Activated B cell treated with CpG ODN at 0.5 μM for 24 hours (primary cell): ENCODE measurements around the gene NARF. TPM values are rescaled to one million over a fixed set of nuclear protein-coding genes. Genes with fewer than 3 reads are reported as not detected.
A peak's percentile ranks its signal among the peaks of the same experiment; 100 is the strongest.
"Not testable (repeated sequence)": the region's sequence is repeated elsewhere in the genome, so short reads cannot be mapped to it uniquely, and the experiment has no call there.

Experiments
- ATAC-seq: fragments of 200-7000 bp; cut with Tn5 transposase; one replicate; pipeline ENCODE4 v1.10.0; 2021; ENCODE audit warnings: low read depth, mild to moderate bottlenecking, moderate library complexity
- CTCF ChIA-PET: fragments of 350-600 bp; sonication (Branson Sonifier 250); formaldehyde crosslinking; loops from one replicate; lab custom pipeline; 2021; ENCODE audit warnings: antibody characterized with exemption; lab: Charles Lee
- POLR2A ChIA-PET: fragments of 350-600 bp; sonication (Branson Sonifier 250); formaldehyde crosslinking; loops from one replicate; lab custom pipeline; 2021; ENCODE audit warnings: antibody characterized with exemption; lab: Charles Lee
- DNase-seq: peaks from one replicate; pipeline ENCODE4 v3.0.0; 2022
- H3K27ac Mint-ChIP-seq: one replicate; pipeline ENCODE4 v1.8.0; 2020; ENCODE audit warnings: mixed read lengths
- H3K27me3 Mint-ChIP-seq: one replicate; pipeline ENCODE4 v1.8.0; 2021; ENCODE audit warnings: mixed read lengths
- H3K36me3 Mint-ChIP-seq: one replicate; pipeline ENCODE4 v1.8.0; 2021; ENCODE audit warnings: low read depth, mixed read lengths
- H3K4me1 Mint-ChIP-seq: one replicate; pipeline ENCODE4 v1.8.0; 2021; ENCODE audit warnings: mixed read lengths
- H3K4me3 Mint-ChIP-seq: one replicate; pipeline ENCODE4 v1.8.0; 2020; ENCODE audit warnings: mild to moderate bottlenecking, mixed read lengths
- H3K9me3 Mint-ChIP-seq: one replicate; pipeline ENCODE4 v1.8.0; 2020; ENCODE audit warnings: mixed read lengths
- intact Hi-C: fragments of 100-400 bp; cut with micrococcal nuclease; formaldehyde crosslinking; loops from one replicate; pipeline ENCODE4 v1.15.1; 2024
- total RNA-seq: library from RNA; stranded (reverse); gene quantifications from 2 replicates; pipeline ENCODE4 v1.2.3, GENCODE V29; 2022
- TF ChIP-seq, protein P1 (sequence below): fragments of 200-600 bp; IDR thresholded peaks from one replicate; pipeline ENCODE4 v1.8.0; 2022; ENCODE audit warnings: antibody characterized with exemption, mild to moderate bottlenecking

NARF gene
- total RNA-seq, 1 donor from 2014 or later = 81.9 TPM

DNA sequence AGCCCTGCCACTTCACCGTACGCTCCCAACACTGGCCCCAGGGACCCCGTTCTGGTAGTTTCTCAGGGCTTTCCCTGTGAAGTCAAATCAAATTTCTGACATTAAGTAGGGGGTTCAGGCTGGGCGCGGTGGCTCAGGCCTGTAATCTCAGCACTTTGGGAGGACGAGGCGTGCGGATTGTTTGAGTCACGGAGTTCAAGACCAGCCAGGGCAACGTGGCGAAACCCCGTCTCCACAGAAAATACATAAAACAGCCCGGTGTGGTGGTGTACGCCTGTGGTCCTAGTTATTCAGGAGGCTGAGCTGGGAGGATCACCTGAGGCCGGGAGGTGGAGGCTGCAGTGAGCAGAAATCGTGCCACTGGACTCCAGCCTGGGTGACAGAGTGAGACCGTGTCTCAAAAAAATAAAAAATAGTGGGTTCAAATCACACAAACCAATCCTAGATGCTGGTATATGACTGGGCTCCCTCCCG lies 8.6 kb upstream of the NARF start:
- Mint-ChIP-seq H3K9me3 (no peaks in the 10 kb centered on the region), H3K27ac (peak overlapping the region; percentile 97), H3K36me3 (peaks cover 33% of the 10 kb centered on the region), H3K4me3 (peak overlapping the region; percentile 94), H3K4me1 (peaks cover 42% of the 10 kb centered on the region), H3K27me3 (no peaks in the 10 kb centered on the region)
- ATAC-seq = no peak
- CTCF ChIA-PET = interaction anchor here (1.9 kb wide), 1 partner anchor 30 kb away, joined by 4 read pairs; no protein-coding TSS in a partner anchor
- TF ChIP-seq, protein P1, sequence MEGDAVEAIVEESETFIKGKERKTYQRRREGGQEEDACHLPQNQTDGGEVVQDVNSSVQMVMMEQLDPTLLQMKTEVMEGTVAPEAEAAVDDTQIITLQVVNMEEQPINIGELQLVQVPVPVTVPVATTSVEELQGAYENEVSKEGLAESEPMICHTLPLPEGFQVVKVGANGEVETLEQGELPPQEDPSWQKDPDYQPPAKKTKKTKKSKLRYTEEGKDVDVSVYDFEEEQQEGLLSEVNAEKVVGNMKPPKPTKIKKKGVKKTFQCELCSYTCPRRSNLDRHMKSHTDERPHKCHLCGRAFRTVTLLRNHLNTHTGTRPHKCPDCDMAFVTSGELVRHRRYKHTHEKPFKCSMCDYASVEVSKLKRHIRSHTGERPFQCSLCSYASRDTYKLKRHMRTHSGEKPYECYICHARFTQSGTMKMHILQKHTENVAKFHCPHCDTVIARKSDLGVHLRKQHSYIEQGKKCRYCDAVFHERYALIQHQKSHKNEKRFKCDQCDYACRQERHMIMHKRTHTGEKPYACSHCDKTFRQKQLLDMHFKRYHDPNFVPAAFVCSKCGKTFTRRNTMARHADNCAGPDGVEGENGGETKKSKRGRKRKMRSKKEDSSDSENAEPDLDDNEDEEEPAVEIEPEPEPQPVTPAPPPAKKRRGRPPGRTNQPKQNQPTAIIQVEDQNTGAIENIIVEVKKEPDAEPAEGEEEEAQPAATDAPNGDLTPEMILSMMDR = no peak
- DNase-seq = no peak
- POLR2A ChIA-PET = interaction anchor here (0.6 to 7.5 kb wide), 22 partner anchors 9 to 427 kb away, joined by 3 to 130 read pairs (median 6); partner anchors contain the start of genes CENPX, DCXR, FOXK2 and HEXD
- intact Hi-C loops = loop anchor here (1.0 kb wide), 7 partner anchors 8 to 152 kb away; partner anchors contain the start of genes FOXK2, HEXD, NARF and OGFOD3

DNA sequence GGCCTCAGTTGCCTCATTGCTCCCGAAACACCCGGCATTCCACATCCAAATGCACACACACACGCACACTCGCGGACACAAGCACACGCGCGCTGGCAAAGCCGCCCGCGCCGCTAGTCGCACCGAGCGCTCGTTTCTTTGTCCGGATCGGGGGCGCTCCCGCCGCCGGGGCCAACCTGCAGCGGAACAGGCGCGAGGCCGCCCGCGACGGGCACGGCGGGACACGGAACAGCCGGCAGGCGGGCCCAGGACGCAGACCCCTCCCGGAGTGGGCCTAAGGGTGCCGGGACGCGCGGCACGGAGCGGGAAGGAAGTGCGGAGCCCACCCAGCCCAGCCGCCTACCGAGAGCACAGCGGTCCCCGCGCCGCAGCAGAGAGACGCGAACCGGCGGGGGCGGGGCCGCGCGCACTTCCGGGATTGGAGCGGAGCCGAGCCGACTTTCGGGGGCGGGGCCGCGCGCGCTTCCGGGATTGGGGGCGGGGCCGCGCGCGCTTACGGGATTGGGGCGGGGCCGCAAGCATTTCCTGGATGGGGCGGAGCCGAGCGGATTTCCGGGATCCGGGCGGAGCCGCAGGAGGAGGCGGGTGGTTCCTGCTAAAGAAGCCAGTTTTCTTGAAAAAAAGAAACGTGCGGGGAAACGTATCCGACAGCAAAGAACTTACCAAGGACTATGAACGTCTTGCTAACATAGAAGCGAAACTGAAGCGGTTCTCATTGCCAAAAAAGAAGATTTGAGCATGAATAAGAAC lies 8.0 kb upstream of the NARF start, which contains the start of gene CYBC1:
Gene CYBC1, minus strand, starts transcription at position 396 of the 750 bp plus-strand sequence. CDS start 1,498 bp downstream, outside the sequence.
- ATAC-seq = peak; percentile 42
- CTCF ChIA-PET = no interaction called here
- DNase-seq = peak; percentile 96
- intact Hi-C loops = no loop called here
- peak within 1 kb of the TSS; percentile 94 for H3K4me3 Mint-ChIP-seq
- H3K9me3 Mint-ChIP-seq = no peaks in the 10 kb centered on the region
- H3K27me3 Mint-ChIP-seq = no peaks in the 10 kb centered on the region
- peak within 1 kb of the TSS; percentile 97 for H3K27ac Mint-ChIP-seq
- peaks cover 30% of the 10 kb centered on the region for H3K36me3 Mint-ChIP-seq
- POLR2A ChIA-PET = interaction anchor here (0.8 to 7.5 kb wide), 7 partner anchors 13 to 524 kb away, joined by 3 to 130 read pairs (median 33); partner anchors contain the start of genes FOXK2, HEXD and OGFOD3
- TF ChIP-seq, protein P1 = no peak
- H3K4me1 Mint-ChIP-seq = peaks cover 42% of the 10 kb centered on the region

DNA sequence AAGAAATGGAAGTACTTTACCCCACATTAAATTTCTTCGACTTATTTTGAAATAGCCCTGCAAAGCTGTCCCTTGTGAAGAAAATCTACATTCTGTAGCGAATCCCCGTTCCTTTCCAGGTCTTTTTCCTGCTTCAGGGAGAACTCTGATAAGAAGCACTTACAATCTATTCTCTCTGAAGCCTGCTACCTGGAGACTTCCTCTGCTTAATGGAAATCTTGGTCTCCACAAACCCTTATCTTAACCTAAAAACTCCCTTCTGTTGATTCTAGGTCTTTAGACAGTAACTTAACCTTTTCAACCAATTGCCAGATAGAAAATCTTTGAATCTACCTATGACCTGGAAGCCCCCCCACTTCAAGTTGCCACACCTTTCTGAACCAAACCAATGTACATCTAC lies 6.4 kb upstream of the NARF start:
- no peak for DNase-seq
- Mint-ChIP-seq H3K9me3 (no peaks in the 10 kb centered on the region), H3K27ac (peak overlapping the region; percentile 24), H3K27me3 (no peaks in the 10 kb centered on the region), H3K36me3 (peaks cover 16% of the 10 kb centered on the region), H3K4me3 (peak overlapping the region; percentile 28), H3K4me1 (peaks cover 36% of the 10 kb centered on the region)
- TF ChIP-seq, protein P1 = no peak
- POLR2A ChIA-PET = interaction anchor here (0.7 to 7.5 kb wide), 2 partner anchors 15 to 421 kb away, joined by 3 to 130 read pairs; no protein-coding TSS in a partner anchor
- CTCF ChIA-PET = no interaction called here
- intact Hi-C loops = no loop called here
- ATAC-seq = no peak

DNA sequence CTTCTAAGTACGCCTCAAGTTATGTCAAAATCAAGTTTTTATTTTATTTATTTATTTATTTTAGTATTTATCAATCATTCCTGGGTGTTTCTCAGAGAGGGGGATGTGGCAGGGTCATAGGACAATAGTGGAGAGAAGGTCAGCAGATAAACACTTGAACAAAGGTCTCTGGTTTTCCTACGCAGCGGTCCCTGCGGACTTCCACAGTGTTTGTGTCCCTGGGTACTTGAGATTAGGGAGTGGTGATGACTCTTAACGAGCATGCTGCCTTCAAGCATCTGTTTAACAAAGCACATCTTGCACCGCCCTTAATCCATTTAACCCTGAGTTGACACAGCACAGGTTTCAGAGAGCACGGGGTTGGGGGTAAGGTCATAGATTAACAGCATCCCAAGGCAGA lies 5.4 kb upstream of the NARF start:
- DNase-seq, H3K36me3 Mint-ChIP-seq, H3K9me3 Mint-ChIP-seq, intact Hi-C loops, POLR2A ChIA-PET, CTCF ChIA-PET, H3K27me3 Mint-ChIP-seq, ATAC-seq, H3K27ac Mint-ChIP-seq, H3K4me3 Mint-ChIP-seq: not testable (repeated sequence)
- H3K4me1 Mint-ChIP-seq = peaks cover 35% of the 10 kb centered on the region

DNA sequence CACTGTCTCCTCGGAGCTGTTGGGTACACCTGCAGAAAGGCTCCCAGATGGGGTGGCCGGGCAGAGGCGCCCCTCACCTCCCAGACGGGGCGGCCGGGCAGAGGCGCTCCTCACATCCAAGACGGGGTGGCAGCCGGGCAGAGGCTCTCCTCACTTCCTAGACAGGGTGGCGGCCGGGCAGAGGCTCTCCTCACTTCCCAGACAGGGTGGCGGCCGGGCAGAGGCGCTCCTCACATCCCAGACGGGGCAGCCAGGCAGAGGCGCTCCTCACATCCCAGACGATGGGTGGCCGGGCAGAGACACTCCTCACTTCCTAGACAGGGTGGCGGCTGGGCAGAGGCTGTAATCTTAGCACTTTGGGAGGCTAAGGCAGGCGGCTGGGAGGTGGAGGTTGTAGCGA lies 4.8 kb upstream of the NARF start:
- ATAC-seq, DNase-seq, H3K36me3 Mint-ChIP-seq, H3K27me3 Mint-ChIP-seq, H3K4me3 Mint-ChIP-seq, intact Hi-C loops, H3K27ac Mint-ChIP-seq, CTCF ChIA-PET, H3K9me3 Mint-ChIP-seq: not testable (repeated sequence)
- peaks cover 35% of the 10 kb centered on the region for H3K4me1 Mint-ChIP-seq
- POLR2A ChIA-PET = interaction anchor here (0.7 kb wide), 1 partner anchor 593 kb away, joined by 3 read pairs; the partner anchor contains the start of gene P4HB
